ENCODE data around the gene UBE2C. TPM values are rescaled to one million over a fixed set of nuclear protein-coding genes. Genes with fewer than 3 reads are reported as not detected.

Gene UBE2C
- total RNA-seq, 1 donor from 2014 or later: 3.5 TPM

DNA sequence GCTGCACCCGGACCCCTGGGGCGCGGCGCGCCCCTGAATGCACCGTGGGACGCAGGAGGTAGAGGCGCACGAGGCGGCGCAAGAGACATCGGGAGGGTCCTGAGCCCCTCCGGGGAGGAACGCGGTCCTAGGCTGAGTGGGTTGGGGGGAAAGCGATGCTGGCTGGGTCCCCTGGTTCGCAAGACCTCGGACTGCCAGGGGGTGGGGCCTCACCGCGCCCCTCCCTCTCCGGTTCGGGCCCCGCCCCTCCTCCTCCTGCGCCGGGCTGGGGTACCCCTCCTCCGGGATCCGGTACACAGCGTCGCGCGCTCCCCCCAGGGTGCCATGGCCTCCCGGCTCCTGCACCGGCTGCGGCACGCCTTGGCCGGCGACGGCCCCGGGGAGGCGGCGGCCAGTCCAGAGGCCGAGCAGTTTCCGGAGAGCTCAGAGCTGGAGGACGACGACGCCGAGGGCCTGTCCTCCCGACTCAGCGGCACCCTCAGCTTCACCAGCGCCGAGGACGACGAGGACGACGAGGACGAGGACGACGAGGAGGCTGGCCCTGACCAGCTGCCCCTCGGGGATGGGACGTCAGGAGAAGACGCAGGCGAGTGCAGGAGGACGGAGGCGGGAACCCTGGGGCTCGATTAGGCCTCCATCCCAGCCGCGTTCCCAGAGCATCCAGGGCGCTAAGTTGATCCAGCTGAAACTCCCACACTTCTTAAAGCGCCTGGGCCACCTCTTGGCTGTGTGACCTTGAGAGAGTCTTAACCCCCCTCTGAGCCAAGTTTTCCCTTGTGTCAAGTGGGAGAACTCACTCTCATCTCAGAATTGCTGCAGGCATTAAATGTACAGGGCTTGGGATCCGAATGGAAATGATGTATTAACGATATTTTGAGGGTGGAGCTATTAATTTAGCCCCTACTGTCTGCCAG is 21.7 kb downstream of the UBE2C start:
- intact Hi-C loops (cut with DNase I): no loop called here
- peak; percentile 76 for DNase-seq
- peak; percentile 89 to 91 for ATAC-seq

DNA sequence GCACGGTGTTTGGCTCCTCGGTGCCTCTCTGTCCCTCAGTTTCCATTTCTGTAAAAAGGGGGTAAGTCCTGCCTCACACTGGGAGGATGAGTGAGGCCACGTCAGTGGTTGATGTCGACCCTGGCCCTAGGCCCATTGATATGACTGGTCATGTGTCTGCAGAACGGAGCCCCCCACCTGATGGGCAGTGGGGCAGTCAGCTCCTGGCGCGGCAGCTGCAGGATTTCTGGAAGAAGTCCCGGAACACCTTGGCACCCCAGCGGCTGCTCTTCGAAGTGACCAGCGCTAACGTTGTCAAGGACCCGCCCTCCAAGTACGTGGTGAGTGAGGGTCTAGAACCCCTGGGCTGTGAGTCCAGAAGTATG is 22.3 kb downstream of the UBE2C start:
- peak overlapping the region; percentile 84 for H3K4me3 ChIP-seq
- peaks cover 46% of the 10 kb centered on the region for H3K4me1 ChIP-seq
- peaks cover 6% of the 10 kb centered on the region for H3K36me3 ChIP-seq
- no peak for ATAC-seq
- TF ChIP-seq, protein P1, sequence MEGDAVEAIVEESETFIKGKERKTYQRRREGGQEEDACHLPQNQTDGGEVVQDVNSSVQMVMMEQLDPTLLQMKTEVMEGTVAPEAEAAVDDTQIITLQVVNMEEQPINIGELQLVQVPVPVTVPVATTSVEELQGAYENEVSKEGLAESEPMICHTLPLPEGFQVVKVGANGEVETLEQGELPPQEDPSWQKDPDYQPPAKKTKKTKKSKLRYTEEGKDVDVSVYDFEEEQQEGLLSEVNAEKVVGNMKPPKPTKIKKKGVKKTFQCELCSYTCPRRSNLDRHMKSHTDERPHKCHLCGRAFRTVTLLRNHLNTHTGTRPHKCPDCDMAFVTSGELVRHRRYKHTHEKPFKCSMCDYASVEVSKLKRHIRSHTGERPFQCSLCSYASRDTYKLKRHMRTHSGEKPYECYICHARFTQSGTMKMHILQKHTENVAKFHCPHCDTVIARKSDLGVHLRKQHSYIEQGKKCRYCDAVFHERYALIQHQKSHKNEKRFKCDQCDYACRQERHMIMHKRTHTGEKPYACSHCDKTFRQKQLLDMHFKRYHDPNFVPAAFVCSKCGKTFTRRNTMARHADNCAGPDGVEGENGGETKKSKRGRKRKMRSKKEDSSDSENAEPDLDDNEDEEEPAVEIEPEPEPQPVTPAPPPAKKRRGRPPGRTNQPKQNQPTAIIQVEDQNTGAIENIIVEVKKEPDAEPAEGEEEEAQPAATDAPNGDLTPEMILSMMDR (IDR thresholded peaks at IDR 0.05): no peak
- H3K27ac ChIP-seq: peak overlapping the region; percentile 95
- H3K9me3 ChIP-seq: no peaks in the 10 kb centered on the region
- no peak for DNase-seq
- intact Hi-C loops (cut with DNase I): no loop called here
- H3K27me3 ChIP-seq (ENCODE audit: low read depth): no peaks in the 10 kb centered on the region

More for the DNA sequence above, 21.7 kb downstream of the UBE2C start:
- peaks cover 5% of the 10 kb centered on the region for H3K36me3 ChIP-seq
- TF ChIP-seq, protein P1 (IDR thresholded peaks at IDR 0.05): no peak
- peaks cover 46% of the 10 kb centered on the region for H3K4me1 ChIP-seq
- no peaks in the 10 kb centered on the region for H3K27me3 ChIP-seq (ENCODE audit: low read depth)
- H3K4me3 ChIP-seq: peak overlapping the region; percentile 84
- peak overlapping the region; percentile 95 for H3K27ac ChIP-seq
- no peaks in the 10 kb centered on the region for H3K9me3 ChIP-seq

DNA sequence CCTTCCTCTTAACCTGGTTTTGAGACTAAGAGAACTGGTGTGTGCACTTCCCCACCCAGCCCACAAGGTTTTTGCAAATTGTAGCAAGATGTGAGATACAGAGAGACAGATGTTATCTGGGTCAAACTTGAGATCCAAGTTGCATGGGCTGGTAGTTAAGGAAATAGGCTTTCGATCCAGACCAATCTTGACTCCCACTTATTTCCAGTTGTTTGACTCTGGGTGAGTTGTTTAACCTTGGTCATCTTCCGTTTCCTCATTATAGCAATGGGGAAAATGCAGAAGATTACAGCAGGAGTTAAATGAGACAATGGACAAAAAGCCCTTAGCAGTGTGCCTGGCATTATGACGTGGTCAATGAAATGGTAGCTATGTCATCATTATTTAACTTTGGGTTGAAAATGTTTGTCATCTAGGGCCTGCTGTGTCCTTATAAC is 22.9 kb downstream of the UBE2C start:
- intact Hi-C loops (cut with DNase I): no loop called here
- H3K27ac ChIP-seq: no peak overlapping the region
- no peaks in the 10 kb centered on the region for H3K9me3 ChIP-seq
- H3K4me3 ChIP-seq: peak overlapping the region; percentile 84
- H3K4me1 ChIP-seq: peaks cover 46% of the 10 kb centered on the region
- H3K36me3 ChIP-seq: peaks cover 12% of the 10 kb centered on the region
- TF ChIP-seq, protein P1 (IDR thresholded peaks at IDR 0.05): no peak
- no peak for DNase-seq
- ATAC-seq: no peak
- no peaks in the 10 kb centered on the region for H3K27me3 ChIP-seq (ENCODE audit: low read depth)

DNA sequence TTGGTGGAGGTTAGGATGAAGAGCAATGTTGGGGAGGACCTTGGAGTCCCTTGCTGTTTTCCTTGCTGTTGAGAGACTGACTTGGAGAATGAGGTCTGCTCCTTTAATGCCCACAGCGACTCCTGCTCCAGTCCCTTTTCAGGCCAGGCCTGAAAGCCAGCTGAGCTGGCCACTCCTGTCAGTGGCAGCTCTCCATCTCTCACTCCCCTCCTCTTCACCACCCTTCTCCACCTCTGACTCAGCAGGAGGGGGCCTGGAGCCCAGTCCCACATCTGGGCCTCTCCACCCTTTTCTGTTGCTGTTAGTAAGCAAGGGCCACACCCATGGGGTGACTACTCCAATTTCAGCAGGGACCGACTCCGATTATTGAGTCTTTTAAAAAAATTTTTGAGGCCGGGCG is 23.4 kb downstream of the UBE2C start:
- H3K27ac ChIP-seq: no peak overlapping the region

DNA sequence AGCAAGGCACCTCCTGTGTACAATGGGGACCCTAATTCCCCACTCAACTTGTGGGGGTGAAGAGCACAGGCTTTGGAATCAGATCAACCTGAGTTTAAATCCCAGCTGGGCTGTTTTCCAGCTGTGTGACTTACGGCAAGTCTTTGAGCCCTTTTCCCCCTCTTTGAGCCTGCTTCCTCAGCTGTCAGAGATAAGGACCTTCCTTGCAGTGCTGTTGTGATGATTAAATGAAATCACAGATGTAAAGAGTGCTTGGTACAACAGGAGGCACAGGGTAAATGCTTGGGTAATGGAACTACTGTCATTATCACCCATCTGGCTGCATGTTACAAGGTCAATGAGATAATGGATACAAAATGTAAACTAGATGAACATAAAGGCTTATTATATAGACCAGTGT is 24.4 kb downstream of the UBE2C start:
- intact Hi-C loops (cut with DNase I): no loop called here
- H3K9me3 ChIP-seq: no peaks in the 10 kb centered on the region
- H3K4me3 ChIP-seq: no peak overlapping the region
- H3K36me3 ChIP-seq: peaks cover 27% of the 10 kb centered on the region
- no peaks in the 10 kb centered on the region for H3K27me3 ChIP-seq (ENCODE audit: low read depth)
- TF ChIP-seq, protein P1 (IDR thresholded peaks at IDR 0.05): no peak
- peaks cover 43% of the 10 kb centered on the region for H3K4me1 ChIP-seq
- ATAC-seq (no peak), DNase-seq (no peak)
- H3K27ac ChIP-seq: peak overlapping the region; percentile 3

More for the DNA sequence above, 23.4 kb downstream of the UBE2C start:
- Histone ChIP-seq H3K4me3 (peak overlapping the region; percentile 84), H3K4me1 (peaks cover 46% of the 10 kb centered on the region), H3K9me3 (no peaks in the 10 kb centered on the region), H3K27me3 (ENCODE audit: low read depth) (no peaks in the 10 kb centered on the region), H3K36me3 (peaks cover 17% of the 10 kb centered on the region)
- DNase-seq (no peak), ATAC-seq (no peak)
- intact Hi-C loops (cut with DNase I): no loop called here
- TF ChIP-seq, protein P1 (IDR thresholded peaks at IDR 0.05): no peak
